H1 (cell line): ENCODE data around the gene PAEP. TPM values are rescaled to one million over a fixed set of nuclear protein-coding genes. Genes with fewer than 3 reads are reported as not detected.

ENCODE experiments used
- CTCF ChIA-PET: fragments of 300-600 bp; sonication (Branson Sonifier 250); formaldehyde crosslinking; loops from one replicate; lab custom pipeline; 2021; ENCODE audit not compliant: partially characterized antibody; lab: Charles Lee
- POLR2A ChIA-PET: fragments of 300-600 bp; sonication (Branson Sonifier 250); formaldehyde crosslinking; loops from one replicate; lab custom pipeline; 2021; ENCODE audit warnings: inconsistent platforms; ENCODE audit not compliant: partially characterized antibody; lab: Charles Lee
- DNase-seq, 2 experiments: peaks; one replicate each; pipeline versions ENCODE4 v3.0.0 to v3.0.0-alpha.2; 2010 to 2022; ENCODE audit warnings: low spot score in 2 of 2, low read depth in 1 of 2, mixed read lengths in 1 of 2
- FAIRE-seq: peaks from 2 replicates; lab custom pipeline; 2011; peaks lifted over from hg19 to GRCh38; lab: Jason Lieb, UNC
- H2AFZ ChIP-seq: 2 replicates; pipeline ENCODE4 v1.8.1; 2012; ENCODE audit warnings: low read length, inconsistent platforms
- H2AK5ac ChIP-seq: 2 replicates; pipeline ENCODE4 v1.6.1; 2013; ENCODE audit warnings: low read depth, low read length
- H2BK120ac ChIP-seq: replicated peaks from 2 replicates; pipeline ENCODE3; 2013; ENCODE audit warnings: low read depth, low read length, inconsistent platforms
- H2BK12ac ChIP-seq: 2 replicates; pipeline ENCODE4 v1.6.1; 2013; ENCODE audit warnings: low read depth, low read length
- H2BK15ac ChIP-seq: 2 replicates; pipeline ENCODE4 v1.6.1; 2013; ENCODE audit warnings: low read length
- H2BK20ac ChIP-seq: 2 replicates; pipeline ENCODE4 v1.6.1; 2013; ENCODE audit warnings: low read length
- H2BK5ac ChIP-seq: 2 replicates; pipeline ENCODE4 v1.6.1; 2013; ENCODE audit warnings: low read depth, low read length
- H3K14ac ChIP-seq: 2 replicates; pipeline ENCODE4 v1.6.1; 2013; ENCODE audit warnings: inconsistent platforms; ENCODE audit not compliant: insufficient read length
- H3K18ac ChIP-seq: 2 replicates; pipeline ENCODE4 v1.6.1; 2013; ENCODE audit warnings: low read length; ENCODE audit errors: extremely low read depth
- H3K23ac ChIP-seq: 2 replicates; pipeline ENCODE4 v1.6.1; 2013; ENCODE audit warnings: inconsistent platforms; ENCODE audit not compliant: insufficient read length
- H3K23me2 ChIP-seq: 2 replicates; pipeline ENCODE4 v1.6.1; 2013; ENCODE audit warnings: low read depth, low read length
- H3K27ac ChIP-seq: 2 replicates; pipeline ENCODE4 v1.6.1; 2011; ENCODE audit warnings: low read depth, low read length, inconsistent platforms
- H3K27me3 ChIP-seq, 4 experiments: replicated peaks in 1 of 4; 1 replicate in 1 of 4; 2 replicates in 3 of 4; pipeline versions ENCODE4 v1.6.1 to v1.8.1; 2011 to 2013; ENCODE audit warnings: low read length in 3 of 4, mild to moderate bottlenecking in 3 of 4, inconsistent platforms in 2 of 4, mixed read lengths in 2 of 4, moderate library complexity in 1 of 4; ENCODE audit not compliant: control insufficient read depth in 3 of 4, insufficient read depth in 3 of 4; ENCODE audit errors: extremely low read depth in 1 of 4
- H3K36me3 ChIP-seq, 4 experiments: 2 replicates each; pipeline versions ENCODE4 v1.6.1 to v1.8.1; 2011 to 2013; ENCODE audit warnings: mild to moderate bottlenecking in 4 of 4, low read length in 3 of 4, moderate library complexity in 2 of 4, control low read depth in 1 of 4, inconsistent platforms in 1 of 4; ENCODE audit not compliant: insufficient read depth in 4 of 4, control insufficient read depth in 2 of 4
- H3K4ac ChIP-seq: replicated peaks from 2 replicates; pipeline ENCODE3; 2013; ENCODE audit warnings: low read length, low read depth, mixed read lengths, inconsistent platforms; ENCODE audit not compliant: insufficient read length
- H3K4me1 ChIP-seq, 4 experiments: replicated peaks in 1 of 4; 1 replicate in 1 of 4; 2 replicates in 3 of 4; pipeline versions ENCODE4 v1.6.1 to v1.8.1; 2011 to 2013; ENCODE audit warnings: low read length in 3 of 4, inconsistent platforms in 2 of 4, mixed read lengths in 1 of 4; ENCODE audit not compliant: insufficient read depth in 4 of 4, control insufficient read depth in 3 of 4
- H3K4me2 ChIP-seq, 2 experiments: 2 replicates each; pipeline versions ENCODE4 v1.6.1 to v1.8.1; 2011 to 2013; ENCODE audit warnings: low read depth in 2 of 2, low read length in 2 of 2, control low read depth in 1 of 2, inconsistent platforms in 1 of 2, mild to moderate bottlenecking in 1 of 2; ENCODE audit not compliant: insufficient read depth in 1 of 2
- H3K4me3 ChIP-seq, 4 experiments: fragments of 200-600, 300-600 bp in 1 of 4; sonication (generic), shearing (Covaris generic), sonication (Bioruptor Twin) in 1 of 4; 2 replicates each; pipeline versions ENCODE4 v1.5.1 to v1.8.1; 2011 to 2016; ENCODE audit warnings: low read length in 4 of 4, low read depth in 3 of 4, control low read depth in 2 of 4, inconsistent platforms in 2 of 4, mild to moderate bottlenecking in 2 of 4, mixed read lengths in 1 of 4, moderate library complexity in 1 of 4; ENCODE audit not compliant: insufficient read depth in 2 of 4; ENCODE audit errors: extremely low read depth in 1 of 4
- H3K56ac ChIP-seq: replicated peaks from 2 replicates; pipeline ENCODE3; 2013; ENCODE audit warnings: low read depth, mild to moderate bottlenecking, mixed read lengths, low read length, inconsistent platforms; ENCODE audit not compliant: insufficient read length
- H3K79me1 ChIP-seq: 2 replicates; pipeline ENCODE4 v1.6.1; 2013; ENCODE audit warnings: low read depth, low read length, control low read depth
- H3K79me2 ChIP-seq, 2 experiments: 2 replicates each; pipeline versions ENCODE4 v1.6.1 to v1.8.1; 2012 to 2013; ENCODE audit warnings: low read length in 2 of 2, mild to moderate bottlenecking in 2 of 2, inconsistent platforms in 1 of 2; ENCODE audit not compliant: insufficient read depth in 2 of 2, control insufficient read depth in 1 of 2
- H3K9ac ChIP-seq, 4 experiments: replicated peaks in 1 of 4; 1 replicate in 1 of 4; 2 replicates in 3 of 4; pipeline versions ENCODE4 v1.6.1 to v1.8.1; 2011 to 2013; ENCODE audit warnings: low read depth in 3 of 4, low read length in 3 of 4, control low read depth in 2 of 4, mild to moderate bottlenecking in 2 of 4, moderate library complexity in 2 of 4, inconsistent platforms in 1 of 4; ENCODE audit errors: extremely low read depth in 1 of 4
- H3K9me3 ChIP-seq, 2 experiments: 2 replicates each; pipeline versions ENCODE4 v1.6.1 to v1.8.1; 2012 to 2013; ENCODE audit warnings: mild to moderate bottlenecking in 2 of 2, moderate library complexity in 2 of 2, control low read depth in 1 of 2, inconsistent platforms in 1 of 2, low read depth in 1 of 2, low read length in 1 of 2, mixed read lengths in 1 of 2; ENCODE audit not compliant: insufficient read depth in 2 of 2
- H4K20me1 ChIP-seq, 2 experiments: replicated peaks in 1 of 2; 2 replicates each; pipeline versions ENCODE3 to v1.8.1; 2011 to 2013; ENCODE audit warnings: inconsistent platforms in 2 of 2, low read length in 2 of 2, mild to moderate bottlenecking in 1 of 2; ENCODE audit not compliant: insufficient read depth in 2 of 2, control insufficient read depth in 1 of 2
- H4K5ac ChIP-seq: 2 replicates; pipeline ENCODE4 v1.6.1; 2013; ENCODE audit warnings: low read length, low read depth, mixed read lengths, inconsistent platforms; ENCODE audit not compliant: insufficient read length
- H4K8ac ChIP-seq: 2 replicates; pipeline ENCODE4 v1.8.0; 2013; ENCODE audit warnings: mild to moderate bottlenecking, moderate library complexity, low read length, inconsistent platforms; ENCODE audit not compliant: insufficient read depth; ENCODE audit errors: extremely low read depth
- H4K91ac ChIP-seq: replicated peaks from 2 replicates; pipeline ENCODE3; 2013; ENCODE audit warnings: low read length, mixed read lengths, inconsistent platforms; ENCODE audit not compliant: insufficient read length
- BRCA1 ChIP-seq: IDR thresholded peaks from 2 replicates; pipeline ENCODE4 v1.6.1; 2012; ENCODE audit warnings: low read depth, low read length, improper control_type of control experiment
- CBX8 ChIP-seq: fragments of 300-800, 300-1000 bp; sonication (generic); IDR thresholded peaks from 2 replicates; pipeline ENCODE4 v1.7.1; 2016; ENCODE audit warnings: low read depth, low read length, borderline replicate concordance
- CHD1 ChIP-seq: IDR thresholded peaks from 2 replicates; pipeline ENCODE4 v1.6.1; 2012; ENCODE audit warnings: low read depth, low read length, improper control_type of control experiment
- GABPA ChIP-seq: IDR thresholded peaks from 2 replicates; pipeline ENCODE4 v1.6.1; 2011; ENCODE audit warnings: mild to moderate bottlenecking, low read length, moderate library complexity, borderline replicate concordance; ENCODE audit not compliant: insufficient read depth
- KDM4A ChIP-seq: IDR thresholded peaks from one replicate; pipeline ENCODE4 v1.7.1; 2012; ENCODE audit warnings: low read depth, mild to moderate bottlenecking, moderate library complexity, low read length, inconsistent platforms; ENCODE audit not compliant: severe bottlenecking
- KDM5A ChIP-seq: fragments of 200-600 bp; IDR thresholded peaks from 2 replicates; pipeline ENCODE4 v1.7.1; 2012; ENCODE audit warnings: mild to moderate bottlenecking, low read length, inconsistent platforms, mixed read lengths
- PHF8 ChIP-seq: fragments of 200-600 bp; sonication (generic); conservative IDR thresholded peaks from 2 replicates; pipeline ENCODE4 v1.7.1; 2012; ENCODE audit warnings: low read depth, mild to moderate bottlenecking, inconsistent platforms, low read length, moderate library complexity
- RAD21 ChIP-seq, 2 experiments: IDR thresholded peaks in 1 of 2; conservative IDR thresholded peaks in 1 of 2; 2 replicates each; pipeline ENCODE4 v1.6.1; 2011; ENCODE audit warnings: low read depth in 2 of 2, low read length in 2 of 2, improper control_type of control experiment in 1 of 2, inconsistent platforms in 1 of 2, mild to moderate bottlenecking in 1 of 2, moderate library complexity in 1 of 2
- RFX5 ChIP-seq: IDR thresholded peaks from 2 replicates; pipeline ENCODE4 v1.6.1; 2011; ENCODE audit warnings: low read depth, low read length, improper control_type of control experiment, borderline replicate concordance
- SIN3A ChIP-seq, 2 experiments: IDR thresholded peaks in 1 of 2; conservative IDR thresholded peaks in 1 of 2; 2 replicates each; pipeline ENCODE4 v1.6.1; 2011 to 2012; ENCODE audit warnings: low read length in 2 of 2, improper control_type of control experiment in 1 of 2, low read depth in 1 of 2, mild to moderate bottlenecking in 1 of 2
- SUZ12 ChIP-seq: fragments of 200-600 bp; sonication (generic); IDR thresholded peaks from 2 replicates; pipeline ENCODE4 v1.6.1; 2012; ENCODE audit warnings: mild to moderate bottlenecking, inconsistent platforms, low read length, moderate library complexity, mixed read lengths
- YY1 ChIP-seq: IDR thresholded peaks from 2 replicates; pipeline ENCODE4 v1.6.1; 2011; ENCODE audit warnings: low read depth, mild to moderate bottlenecking, low read length
- WGBS, 2 experiments: shearing (Covaris generic) in 1 of 2; methylation state at CpG; one replicate each; pipeline versions ENCODE4 v1.1.6 to v1.1.7; 2013 to 2015; ENCODE audit warnings: low lambda C conversion rate in 2 of 2, mixed read lengths in 2 of 2, inconsistent platforms in 1 of 2, low coverage in 1 of 2, missing lambda C conversion rate in 1 of 2; ENCODE audit not compliant: insufficient replicate concordance in 2 of 2, insufficient coverage in 1 of 2, insufficient read length in 1 of 2; ENCODE audit errors: extremely low coverage in 1 of 2, missing lambda C conversion rate in 1 of 2; 5-methylcytosine and 5-hydroxymethylcytosine counted together
- polyA plus RNA-seq, 7 experiments: library from polyadenylated mRNA; depleted of rRNA in 3 of 7; stranded (reverse) in 5 of 7; unstranded in 2 of 7; fragments of >200 nt in 5 of 7; fragments of 200-250 nt in 2 of 7; gene quantifications; 1 replicate in 5 of 7; 2 replicates in 1 of 7; 4 replicates in 1 of 7; pipeline versions ENCODE4 v1.2.1 to v1.2.3, GENCODE V29; 2011 to 2013; ENCODE audit warnings: missing spikeins in 2 of 7, mixed read lengths in 2 of 7
- total RNA-seq: library from RNA; stranded (reverse); fragmentation: NEBNext Ultra II Directional; extraction: Animal tissue kit (Norgen Biotek cat#: 25700); gene quantifications from 2 replicates; pipeline ENCODE4 v1.2.1, GENCODE V29; 2021

PAEP gene
- total and polyA plus RNA-seq, 2 of the 8 experiments (the other 6 are each of a cell fraction or from before 2014, with no cell fraction given), result not detected

DNA sequence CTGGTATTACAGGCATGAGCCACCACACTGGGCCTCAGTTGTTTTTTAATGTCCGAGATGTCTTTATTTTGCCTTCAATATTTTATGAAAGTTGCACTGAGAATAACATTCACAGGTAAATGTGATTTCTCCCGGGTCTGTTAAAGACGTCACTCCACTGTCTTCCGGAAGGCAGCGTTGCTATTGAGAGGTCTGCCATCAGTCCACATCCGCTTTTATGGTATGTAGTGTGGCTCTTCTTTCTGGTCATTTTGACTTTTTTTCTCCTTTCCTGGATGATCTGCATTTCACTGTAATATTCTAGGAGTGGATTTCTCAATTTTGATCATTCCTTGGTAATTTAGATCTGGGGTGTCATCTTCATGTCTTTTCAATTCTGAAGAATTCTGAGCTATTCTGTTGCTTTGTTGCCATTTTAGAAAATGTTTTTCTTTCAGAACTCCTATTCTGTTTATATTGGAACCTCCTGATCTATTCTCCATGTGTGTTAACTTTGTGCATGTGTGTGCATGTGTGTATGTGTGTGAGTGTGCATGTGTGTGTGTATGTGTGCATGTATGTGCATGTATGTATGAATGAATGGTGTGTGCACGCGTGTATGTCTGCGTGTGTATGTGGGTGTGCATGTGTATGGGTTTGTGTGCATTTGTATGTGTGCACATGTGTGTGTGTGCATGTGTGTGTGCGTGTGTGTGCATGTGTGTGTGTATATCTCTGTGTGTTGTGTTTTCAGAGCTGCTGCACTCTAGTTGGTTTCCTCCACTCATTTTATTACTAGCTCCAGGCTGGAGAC lies 42.2 kb upstream of the PAEP start:
- no peaks in the 10 kb centered on the region; the same call in 1 of the 2 replicates for H3K23me2 ChIP-seq
- no peak overlapping the region for H3K18ac ChIP-seq
- H3K9me3 ChIP-seq, result no peaks in the 10 kb centered on the region
- no peaks in the 10 kb centered on the region for H3K27me3 ChIP-seq
- H2AK5ac ChIP-seq, result peak overlapping the region; percentile 3; the same call in 1 of the 2 replicates
- CTCF ChIA-PET, result no interaction called here
- H4K20me1 ChIP-seq, result no peaks in the 10 kb centered on the region
- H2BK20ac ChIP-seq, result no peak overlapping the region
- 88% methylated on average over 10 of the region's 10 CpGs; no CpG with 5 or more reads in 1 of the 2 experiments for WGBS, 2 experiments
- H3K4me2 ChIP-seq, result no peak overlapping the region
- no peak overlapping the region for H4K91ac ChIP-seq
- no peaks in the 10 kb centered on the region for H3K79me2 ChIP-seq
- no peak overlapping the region for H4K8ac ChIP-seq
- POLR2A ChIA-PET, result no interaction called here
- H3K27ac ChIP-seq, result no peak overlapping the region
- H3K4ac ChIP-seq, result no peak overlapping the region
- no peak overlapping the region for H3K4me3 ChIP-seq
- no peak overlapping the region for H3K9ac ChIP-seq
- no peaks in the 10 kb centered on the region for H3K79me1 ChIP-seq
- H3K56ac ChIP-seq, result no peak overlapping the region
- H3K4me1 ChIP-seq, result peaks cover 0 to 3% (median 1%) of the 10 kb centered on the region in 4 experiments; a peak in 2 of 7 replicates
- H3K23ac ChIP-seq, result no peak overlapping the region
- no peak overlapping the region for H2BK15ac ChIP-seq
- FAIRE-seq, result peak; percentile 24
- no peak overlapping the region for H3K14ac ChIP-seq
- H2AFZ ChIP-seq, result no peak overlapping the region
- no peak overlapping the region for H2BK120ac ChIP-seq
- no peak overlapping the region for H2BK5ac ChIP-seq
- H3K36me3 ChIP-seq, result no peaks in the 10 kb centered on the region
- no peak overlapping the region for H2BK12ac ChIP-seq
- H4K5ac ChIP-seq, result no peak overlapping the region
- peak in 1 of 2 experiments; percentile 14 for DNase-seq
- TF ChIP-seq RAD21 (IDR thresholded peaks at IDR 0.05 in 1 of 2, conservative IDR thresholded peaks at IDR 0.05 in 1 of 2; ENCODE audit: low read depth in 2 of 2, low read length in 2 of 2) (no peak), KDM4A (no peak), RFX5 (no peak), GABPA (no peak), CBX8 (no peak), KDM5A (no peak), CHD1 (no peak), BRCA1 (no peak), SIN3A (conservative IDR thresholded peaks at IDR 0.05 in 1 of 2, IDR thresholded peaks at IDR 0.05 in 1 of 2; ENCODE audit: low read depth in 1 of 2, low read length in 2 of 2) (no peak), YY1 (no peak), PHF8 (no peak), SUZ12 (no peak)
